Testis (tissue), 2 donors: ENCODE data around the gene ARHGEF11.

ENCODE experiments used
- CTCF ChIP-seq, 3 experiments: fragments of 450-650 bp in 2 of 3; fragments of 200-600 bp in 1 of 3; sonication (generic) in 1 of 3; IDR thresholded peaks; one replicate each; pipeline ENCODE4 v1.5.1; 2016 to 2019; ENCODE audit warnings: antibody characterized with exemption in 3 of 3, mild to moderate bottlenecking in 2 of 3, moderate library complexity in 1 of 3
- POLR2A ChIP-seq: fragments of 450-650 bp; IDR thresholded peaks from one replicate; pipeline ENCODE4 v1.6.1; 2017; ENCODE audit warnings: antibody characterized with exemption, mild to moderate bottlenecking, moderate library complexity

GRCh38 chr1:156887734-156888133 is 157.8 kb downstream of the ARHGEF11 start:
- TF ChIP-seq CTCF (IDR thresholded peaks at IDR 0.05) (no peak), POLR2A (no peak)
